Measurements from ENCODE around the gene LIPC. TPM values are rescaled to one million over a fixed set of nuclear protein-coding genes. Genes with fewer than 3 reads are reported as not detected.

Gene LIPC
- total RNA-seq, 2 experiments from 2014 or later, result 0.61 to 1.2 TPM

GRCh38 chr15:58590236-58590635 lies 158.4 kb downstream of the LIPC start:
- Mint-ChIP-seq H3K4me1 (ENCODE audit: low read depth) (peaks cover 13% of the 10 kb centered on the region), H3K9me3 (no peaks in the 10 kb centered on the region), H3K27me3 (no peaks in the 10 kb centered on the region), H3K27ac (peak overlapping the region; percentile 4), H3K4me3 (no peak overlapping the region), H3K36me3 (ENCODE audit: low read depth) (peaks cover 16% of the 10 kb centered on the region)
- no peaks in the 10 kb centered on the region for H3K36me3 ChIP-seq (ENCODE audit: insufficient read depth, low read length)
- no peak overlapping the region for H3K27ac ChIP-seq (ENCODE audit: low read depth in 1 of 2, low read length in 2 of 2)
- no peaks in the 10 kb centered on the region for H3K4me1 ChIP-seq (ENCODE audit: insufficient read depth, low read length)
- DNase-seq (no peak), ATAC-seq (ENCODE audit: poor library complexity) (no peak)
- H3K4me3 ChIP-seq (ENCODE audit: low read length), result no peak overlapping the region
- POLR2A ChIA-PET, result no interaction called here
- TF ChIP-seq CTCF (IDR thresholded peaks at IDR 0.05), result no peak
- no peaks in the 10 kb centered on the region for H3K27me3 ChIP-seq (ENCODE audit: control insufficient read depth in 1 of 2, insufficient read depth in 2 of 2, low read length in 2 of 2)
- CTCF ChIA-PET, result no interaction called here
- H3K9me3 ChIP-seq (ENCODE audit: control insufficient read depth in 1 of 2, insufficient read depth in 1 of 2, low read length in 2 of 2), result no peaks in the 10 kb centered on the region
- intact Hi-C loops (cut with DNase I, micrococcal nuclease), result no loop called here

GRCh38 chr15:58590926-58591325 lies 159.1 kb downstream of the LIPC start:
- Mint-ChIP-seq H3K4me3 (no peak overlapping the region), H3K27ac (peak overlapping the region; percentile 28), H3K36me3 (ENCODE audit: low read depth) (peaks cover 22% of the 10 kb centered on the region), H3K4me1 (ENCODE audit: low read depth) (peaks cover 6% of the 10 kb centered on the region), H3K27me3 (no peaks in the 10 kb centered on the region), H3K9me3 (no peaks in the 10 kb centered on the region)
- DNase-seq (no peak), ATAC-seq (ENCODE audit: poor library complexity) (no peak)
- H3K4me3 ChIP-seq (ENCODE audit: low read length), result no peak overlapping the region
- TF ChIP-seq CTCF (IDR thresholded peaks at IDR 0.05), result no peak
- no peaks in the 10 kb centered on the region for H3K9me3 ChIP-seq (ENCODE audit: control insufficient read depth in 1 of 2, insufficient read depth in 1 of 2, low read length in 2 of 2)
- ChIA-PET CTCF (no interaction called here), POLR2A (interaction anchor here (0.7 kb wide), 1 partner anchor 159 kb away, joined by 3 read pairs; the partner anchor contains the start of gene ADAM10)
- H3K4me1 ChIP-seq (ENCODE audit: insufficient read depth, low read length), result no peaks in the 10 kb centered on the region
- H3K27ac ChIP-seq (ENCODE audit: low read depth in 1 of 2, low read length in 2 of 2), result no peak overlapping the region
- intact Hi-C loops (cut with DNase I, micrococcal nuclease), result no loop called here
- H3K36me3 ChIP-seq (ENCODE audit: insufficient read depth, low read length), result peaks cover 6% of the 10 kb centered on the region
- no peaks in the 10 kb centered on the region for H3K27me3 ChIP-seq (ENCODE audit: control insufficient read depth in 1 of 2, insufficient read depth in 2 of 2, low read length in 2 of 2)

GRCh38 chr15:58593870-58594269 lies 162.1 kb downstream of the LIPC start:
- no peaks in the 10 kb centered on the region for H3K4me1 ChIP-seq (ENCODE audit: insufficient read depth, low read length)
- ATAC-seq (ENCODE audit: poor library complexity) (no peak), DNase-seq (no peak)
- intact Hi-C loops (cut with DNase I, micrococcal nuclease), result no loop called here
- H3K4me1 Mint-ChIP-seq (ENCODE audit: low read depth), result peaks cover 4% of the 10 kb centered on the region
- H3K27me3 Mint-ChIP-seq, result no peaks in the 10 kb centered on the region
- peaks cover 46% of the 10 kb centered on the region for H3K36me3 Mint-ChIP-seq (ENCODE audit: low read depth)
- no peak overlapping the region for H3K27ac ChIP-seq (ENCODE audit: low read depth in 1 of 2, low read length in 2 of 2)
- no peak overlapping the region for H3K4me3 ChIP-seq (ENCODE audit: low read length)
- no peaks in the 10 kb centered on the region for H3K9me3 ChIP-seq (ENCODE audit: control insufficient read depth in 1 of 2, insufficient read depth in 1 of 2, low read length in 2 of 2)
- no peaks in the 10 kb centered on the region for H3K27me3 ChIP-seq (ENCODE audit: control insufficient read depth in 1 of 2, insufficient read depth in 2 of 2, low read length in 2 of 2)
- H3K4me3 Mint-ChIP-seq, result no peak overlapping the region
- peaks cover 23% of the 10 kb centered on the region for H3K36me3 ChIP-seq (ENCODE audit: insufficient read depth, low read length)
- ChIA-PET CTCF (no interaction called here), POLR2A (no interaction called here)
- H3K27ac Mint-ChIP-seq, result no peak overlapping the region
- no peak for TF ChIP-seq CTCF (IDR thresholded peaks at IDR 0.05)
- H3K9me3 Mint-ChIP-seq, result no peaks in the 10 kb centered on the region
